Measurements from ENCODE around the gene DPF3.

- TF ChIP-seq CTCF (IDR thresholded peaks at IDR 0.05) (no peak), POLR2A (IDR thresholded peaks at IDR 0.05) (no peak), EP300 (IDR thresholded peaks at IDR 0.05) (no peak)
Measured at GRCh38 chr14:72892879-72893635, 844 bp downstream of the DPF3 start.
